Mesenteric fat pad (tissue), 1 donor: Measurements from ENCODE around the gene TRMU. TPM values are rescaled to one million over a fixed set of nuclear protein-coding genes. Genes with fewer than 3 reads are reported as not detected.

Experiments used
- total RNA-seq: library from RNA; stranded (reverse); fragmentation: NEBNext Ultra II Directional; extraction: Animal tissue kit (Norgen Biotek cat#: 25700); gene quantifications from one replicate; pipeline ENCODE4 v1.2.1, GENCODE V29; 2021
- donor health status: DM: yes; HTN: yes; CAD: no.

The TRMU gene
- total RNA-seq, 1 donor from 2014 or later = 30.7 TPM

Other genes starting within 250 kb of the TRMU start
- 37.6 TPM for gene PPARA, start 185.2 kb upstream of the TRMU start, total RNA-seq
- gene CDPF1, start 85.4 kb upstream of the TRMU start, total RNA-seq = 7.6 TPM
- gene PKDREJ, start 72.4 kb upstream of the TRMU start, total RNA-seq = not detected
- 39.4 TPM for gene TTC38, start 67.7 kb upstream of the TRMU start, total RNA-seq
- gene GTSE1, start 38.8 kb upstream of the TRMU start, total RNA-seq = 0.39 TPM
- gene CELSR1, start 201.9 kb downstream of the TRMU start, total RNA-seq = 1.8 TPM